ENCODE measurements around the gene RGS19. TPM values are rescaled to one million over a fixed set of nuclear protein-coding genes. Genes with fewer than 3 reads are reported as not detected.

The RGS19 gene
- total RNA-seq, 1 donor from 2014 or later, result 2.0 TPM

- Mint-ChIP-seq H3K4me1 (peaks cover 3% of the 10 kb centered on the region), H3K27ac (no peak overlapping the region), H3K9me3 (no peaks in the 10 kb centered on the region), H3K27me3 (ENCODE audit: insufficient read depth, low read depth) (no peaks in the 10 kb centered on the region), H3K4me3 (no peak overlapping the region), H3K36me3 (no peaks in the 10 kb centered on the region)
- Histone ChIP-seq H3K9ac (no peak overlapping the region), H4K20me1 (ENCODE audit: low read depth) (peaks cover 16% of the 10 kb centered on the region), H3K9me3 (ENCODE audit: low read depth) (no peaks in the 10 kb centered on the region), H3K36me3 (no peaks in the 10 kb centered on the region), H3K4me1 (no peaks in the 10 kb centered on the region), H3K4me3 (no peak overlapping the region), H3F3A (ENCODE audit: low read depth) (no peaks in the 10 kb centered on the region), H3K79me2 (ENCODE audit: low read depth) (no peaks in the 10 kb centered on the region), H3K4me2 (no peak overlapping the region), H2AFZ (replicated peaks) (no peak overlapping the region), H3K27ac (no peak overlapping the region), H3K27me3 (no peaks in the 10 kb centered on the region)
- TF ChIP-seq EZH2 (IDR thresholded peaks at IDR 0.05) (no peak), CTCF (IDR thresholded peaks at IDR 0.05) (no peak), EZH2phosphoT487 (IDR thresholded peaks at IDR 0.05) (no peak)
- no peak for DNase-seq (ENCODE audit: low spot score)
Observed at GRCh38 chr20:64071341-64072332, 7.7 kb downstream of the RGS19 start.

GRCh38 chr20:64070244-64070993, 8.9 kb downstream of the RGS19 start:
- TF ChIP-seq EZH2 (IDR thresholded peaks at IDR 0.05) (no peak), CTCF (IDR thresholded peaks at IDR 0.05) (no peak), EZH2phosphoT487 (IDR thresholded peaks at IDR 0.05) (no peak)
- H3K9ac ChIP-seq, result no peak overlapping the region
- H3K9me3 ChIP-seq (ENCODE audit: low read depth), result no peaks in the 10 kb centered on the region
- Mint-ChIP-seq H3K4me3 (no peak overlapping the region), H3K27me3 (ENCODE audit: insufficient read depth, low read depth) (peaks cover 4% of the 10 kb centered on the region), H3K36me3 (no peaks in the 10 kb centered on the region), H3K27ac (no peak overlapping the region), H3K4me1 (peaks cover 7% of the 10 kb centered on the region), H3K9me3 (no peaks in the 10 kb centered on the region)
- no peak overlapping the region for H3K27ac ChIP-seq
- no peaks in the 10 kb centered on the region for H3K27me3 ChIP-seq
- no peaks in the 10 kb centered on the region for H3F3A ChIP-seq (ENCODE audit: low read depth)
- no peaks in the 10 kb centered on the region for H3K36me3 ChIP-seq
- peaks cover 21% of the 10 kb centered on the region for H4K20me1 ChIP-seq (ENCODE audit: low read depth)
- no peak overlapping the region for H3K4me2 ChIP-seq
- H2AFZ ChIP-seq (replicated peaks), result no peak overlapping the region
- no peaks in the 10 kb centered on the region for H3K4me1 ChIP-seq
- no peak for DNase-seq (ENCODE audit: low spot score)
- no peaks in the 10 kb centered on the region for H3K79me2 ChIP-seq (ENCODE audit: low read depth)
- H3K4me3 ChIP-seq, result no peak overlapping the region

GRCh38 chr20:64069614-64070243, 9.6 kb downstream of the RGS19 start:
- H3K4me1 ChIP-seq, result no peaks in the 10 kb centered on the region
- Mint-ChIP-seq H3K36me3 (no peaks in the 10 kb centered on the region), H3K27ac (no peak overlapping the region), H3K4me1 (peaks cover 10% of the 10 kb centered on the region), H3K27me3 (ENCODE audit: insufficient read depth, low read depth) (peaks cover 4% of the 10 kb centered on the region), H3K4me3 (no peak overlapping the region), H3K9me3 (no peaks in the 10 kb centered on the region)
- H3K9me3 ChIP-seq (ENCODE audit: low read depth), result no peaks in the 10 kb centered on the region
- TF ChIP-seq EZH2 (IDR thresholded peaks at IDR 0.05), result no peak
- TF ChIP-seq CTCF (IDR thresholded peaks at IDR 0.05), result peak; percentile 83
- no peak for TF ChIP-seq EZH2phosphoT487 (IDR thresholded peaks at IDR 0.05)
- no peak overlapping the region for H3K4me3 ChIP-seq
- H3K4me2 ChIP-seq, result no peak overlapping the region
- H3K79me2 ChIP-seq (ENCODE audit: low read depth), result no peaks in the 10 kb centered on the region
- DNase-seq (ENCODE audit: low spot score), result peak; percentile 83
- H3K9ac ChIP-seq, result no peak overlapping the region
- H2AFZ ChIP-seq (replicated peaks), result no peak overlapping the region
- H3K36me3 ChIP-seq, result no peaks in the 10 kb centered on the region
- no peaks in the 10 kb centered on the region for H3K27me3 ChIP-seq
- H3F3A ChIP-seq (ENCODE audit: low read depth), result no peaks in the 10 kb centered on the region
- H4K20me1 ChIP-seq (ENCODE audit: low read depth), result peaks cover 21% of the 10 kb centered on the region
- H3K27ac ChIP-seq, result no peak overlapping the region
